Lower leg skin (tissue), 4 donors: ENCODE results near the gene SELENOV. TPM values are rescaled to one million over a fixed set of nuclear protein-coding genes. Genes with fewer than 3 reads are reported as not detected.

Source experiments
- DNase-seq, 2 donors: peaks; one replicate each; pipeline ENCODE4 v3.0.0-alpha.2; 2019; ENCODE audit warnings: low spot score in 2 of 2
- H3K4me3 ChIP-seq: fragments of 200-600 bp; sonication (generic); 2 replicates; pipeline ENCODE4 v1.5.1; 2017; ENCODE audit warnings: mild to moderate bottlenecking, low read depth; ENCODE audit not compliant: poor library complexity, severe bottlenecking
- CTCF ChIP-seq, 3 donors: fragments of 450-650 bp; IDR thresholded peaks; one replicate each; pipeline ENCODE4 v1.5.1; 2016; ENCODE audit warnings: antibody characterized with exemption in 3 of 3, mild to moderate bottlenecking in 3 of 3, moderate library complexity in 2 of 3
- POLR2A ChIP-seq, 2 donors: fragments of 450-650 bp; IDR thresholded peaks; one replicate each; pipeline ENCODE4 v1.6.1; 2016 to 2017; ENCODE audit warnings: antibody characterized with exemption in 2 of 2, mild to moderate bottlenecking in 1 of 2, moderate library complexity in 1 of 2
- WGBS, 2 donors: methylation state at CpG; one replicate each; pipeline ENCODE4 v1.1.5; 2018; 5-methylcytosine and 5-hydroxymethylcytosine counted together
- intact Hi-C: fragments of 100-400 bp; cut with DNase I; formaldehyde crosslinking; loops from one replicate; pipeline ENCODE4 v1.15.0; 2023; ENCODE audit warnings: low total_unique reads
- total RNA-seq, 4 donors: library from RNA; depleted of rRNA; stranded (reverse); fragments of >200 nt; gene quantifications; one replicate each; pipeline ENCODE4 v1.1.0, GENCODE V29; 2016

The SELENOV gene
- total RNA-seq, 4 donors from 2014 or later: not detected

DNA sequence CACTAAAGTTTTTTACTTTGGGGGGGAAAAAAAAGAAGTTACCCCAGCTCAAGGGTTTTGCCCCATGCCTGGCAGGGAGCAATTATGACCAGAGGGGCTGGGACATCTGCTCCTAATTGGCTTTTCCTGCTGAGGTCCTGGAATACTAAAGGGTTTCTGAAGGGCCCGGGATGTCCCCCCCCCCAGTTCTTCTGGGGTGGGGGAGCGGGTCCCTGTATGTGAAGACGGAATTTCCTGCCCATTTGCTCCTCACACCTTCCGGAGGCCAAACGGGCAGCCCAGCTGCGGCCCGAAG is 17.3 kb upstream of the SELENOV start:
- WGBS, 2 donors: 0 to 2% methylated on average over 7 of the region's 7 CpGs
- no peak overlapping the region for H3K4me3 ChIP-seq
- TF ChIP-seq CTCF (IDR thresholded peaks at IDR 0.05) (no peak), POLR2A (IDR thresholded peaks at IDR 0.05) (no peak)
- no peak for DNase-seq
- intact Hi-C loops: no loop called here

GRCh38 chr19:39497996-39498797 is 16.7 kb upstream of the SELENOV start:
- intact Hi-C loops: no loop called here
- no peak overlapping the region for H3K4me3 ChIP-seq
- no peak for DNase-seq
- TF ChIP-seq POLR2A (IDR thresholded peaks at IDR 0.05) (no peak), CTCF (IDR thresholded peaks at IDR 0.05) (no peak)
- WGBS, 2 donors: 1% methylated on average over 29 of the region's 40 CpGs

DNA sequence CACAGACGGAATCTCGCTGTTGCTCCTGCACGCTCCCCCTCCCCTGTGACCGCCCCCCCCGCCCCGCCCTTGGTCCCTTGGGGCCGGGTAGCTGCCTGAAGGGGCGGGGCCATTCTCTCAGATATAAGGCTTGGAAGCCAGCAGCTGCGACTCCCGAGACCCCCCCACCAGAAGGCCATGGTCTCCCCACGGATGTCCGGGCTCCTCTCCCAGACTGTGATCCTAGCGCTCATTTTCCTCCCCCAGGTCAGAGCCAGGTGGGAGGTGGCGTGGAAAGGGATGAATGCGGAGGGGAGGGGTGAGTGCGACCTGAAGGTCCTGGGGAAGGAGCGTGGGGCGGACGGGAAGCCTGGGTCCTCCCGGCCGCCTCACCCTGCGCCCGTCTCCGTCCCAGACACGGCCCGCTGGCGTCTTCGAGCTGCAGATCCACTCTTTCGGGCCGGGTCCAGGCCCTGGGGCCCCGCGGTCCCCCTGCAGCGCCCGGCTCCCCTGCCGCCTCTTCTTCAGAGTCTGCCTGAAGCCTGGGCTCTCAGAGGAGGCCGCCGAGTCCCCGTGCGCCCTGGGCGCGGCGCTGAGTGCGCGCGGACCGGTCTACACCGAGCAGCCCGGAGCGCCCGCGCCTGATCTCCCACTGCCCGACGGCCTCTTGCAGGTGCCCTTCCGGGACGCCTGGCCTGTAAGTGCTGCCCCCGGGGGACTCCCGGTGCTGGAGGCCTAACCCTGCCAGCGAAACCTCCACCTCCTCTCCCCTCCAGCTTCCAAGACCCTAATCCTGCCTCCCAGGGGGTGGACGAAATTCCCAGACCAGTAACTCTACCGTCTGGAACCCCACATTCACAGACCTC is 15.9 kb upstream of the SELENOV start, which contains the start of gene DLL3:
TSS of gene DLL3 (plus strand) at position 150 of the 845 bp plus-strand sequence. CDS start at position 178, 28 bp downstream.
- intact Hi-C loops: no loop called here
- no peak for DNase-seq
- WGBS, 2 donors: 1 to 2% methylated on average over 33 to 46 of the region's 60 CpGs
- H3K4me3 ChIP-seq: no peak within 1 kb of the TSS
- TF ChIP-seq CTCF (IDR thresholded peaks at IDR 0.05): no peak
- TF ChIP-seq POLR2A (IDR thresholded peaks at IDR 0.05): no peak

GRCh38 chr19:39499932-39500331 is 15.0 kb upstream of the SELENOV start:
- intact Hi-C loops: no loop called here
- DNase-seq: no peak
- WGBS, 2 donors: 77 to 80% methylated on average over 8 of the region's 8 CpGs
- TF ChIP-seq POLR2A (IDR thresholded peaks at IDR 0.05) (no peak), CTCF (IDR thresholded peaks at IDR 0.05) (no peak)
- no peak overlapping the region for H3K4me3 ChIP-seq

DNA sequence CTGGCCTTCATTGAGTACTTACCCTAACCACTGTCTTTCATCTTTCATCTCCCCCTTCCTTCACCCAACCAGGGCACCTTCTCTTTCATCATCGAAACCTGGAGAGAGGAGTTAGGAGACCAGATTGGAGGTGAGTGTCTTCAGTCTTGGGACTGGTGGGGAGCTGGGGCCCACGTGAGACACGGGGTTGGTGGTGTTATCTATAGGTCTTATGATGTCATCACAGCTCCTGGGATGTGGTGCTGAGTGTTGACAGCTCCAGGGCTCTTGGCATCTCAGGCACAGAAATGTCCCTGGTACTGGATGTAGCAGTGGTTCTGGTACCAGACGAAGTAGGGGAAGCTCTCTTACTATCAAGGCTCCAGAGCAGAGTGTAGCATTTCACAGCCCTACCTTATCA is 14.4 kb upstream of the SELENOV start:
- no peak overlapping the region for H3K4me3 ChIP-seq
- intact Hi-C loops: no loop called here
- no peak for DNase-seq
- TF ChIP-seq CTCF (IDR thresholded peaks at IDR 0.05) (no peak), POLR2A (IDR thresholded peaks at IDR 0.05) (no peak)
- WGBS, 2 donors: 41 to 48% methylated on average over 4 of the region's 4 CpGs
